PC-9 (cell line): ENCODE results near the gene AP4M1. TPM values are rescaled to one million over a fixed set of nuclear protein-coding genes. Genes with fewer than 3 reads are reported as not detected.

ENCODE experiments used
- BruUV-seq: library from RNA; stranded (reverse); fragments of 400-500 nt; replicated peaks from 2 replicates; lab custom pipeline; 2021; lab: Mats Ljungman, UMichigan
- CTCF ChIA-PET: fragments of 300-600 bp; sonication (Branson Sonifier 250); formaldehyde crosslinking; loops from one replicate; lab custom pipeline; 2022; ENCODE audit warnings: antibody characterized with exemption; lab: Charles Lee
- POLR2A ChIA-PET: fragments of 300-600 bp; sonication (Branson Sonifier 250); formaldehyde crosslinking; loops from one replicate; lab custom pipeline; 2022; ENCODE audit warnings: antibody characterized with exemption; ENCODE audit not compliant: unreplicated experiment; lab: Charles Lee
- DNase-seq, 2 experiments: peaks; one replicate each; pipeline versions ENCODE4 v3.0.0 to v3.0.0-alpha.2; 2015 to 2022; ENCODE audit warnings: mixed read lengths in 1 of 2
- H2AFZ ChIP-seq: fragments of 200-600 bp; sonication (generic); 2 replicates; pipeline ENCODE4 v1.8.1; 2017; ENCODE audit warnings: antibody characterized with exemption
- H3F3A ChIP-seq: fragments of 200-600 bp; sonication (generic); 2 replicates; pipeline ENCODE4 v1.8.1; 2017; ENCODE audit warnings: antibody characterized with exemption, mild to moderate bottlenecking, low read depth; ENCODE audit not compliant: insufficient read depth
- H3K27ac ChIP-seq: fragments of 200-600 bp; sonication (generic); 2 replicates; pipeline ENCODE4 v1.6.1; 2016; ENCODE audit warnings: mixed run types
- H3K27me3 ChIP-seq: fragments of 200-600 bp; sonication (generic); 2 replicates; pipeline ENCODE4 v1.6.1; 2016; ENCODE audit warnings: low read depth, mixed run types; ENCODE audit not compliant: insufficient read depth
- H3K36me3 ChIP-seq: fragments of 200-600 bp; sonication (generic); 2 replicates; pipeline ENCODE4 v1.6.1; 2016; ENCODE audit warnings: low read depth, mixed run types
- H3K4me1 ChIP-seq: fragments of 200-600 bp; sonication (generic); replicated peaks from 2 replicates; pipeline ENCODE4 v1.6.1; 2016; ENCODE audit warnings: mixed run types; ENCODE audit not compliant: insufficient read depth
- H3K4me2 ChIP-seq: fragments of 200-600 bp; sonication (generic); 2 replicates; pipeline ENCODE4 v1.6.1; 2017; ENCODE audit warnings: mixed run types
- H3K4me3 ChIP-seq: fragments of 200-600 bp; sonication (generic); 2 replicates; pipeline ENCODE4 v1.6.1; 2016; ENCODE audit warnings: mixed run types
- H3K79me2 ChIP-seq: fragments of 200-600 bp; sonication (generic); 2 replicates; pipeline ENCODE4 v1.6.1; 2017; ENCODE audit warnings: low read depth, mixed run types
- H3K9me2 ChIP-seq: fragments of 200-600 bp; sonication (generic); 2 replicates; pipeline ENCODE4 v1.8.1; 2017; ENCODE audit warnings: mild to moderate bottlenecking; ENCODE audit not compliant: insufficient read depth
- H3K9me3 ChIP-seq: fragments of 200-600 bp; sonication (generic); 2 replicates; pipeline ENCODE4 v1.8.1; 2016; ENCODE audit warnings: low read depth; ENCODE audit not compliant: insufficient read depth
- H4K20me1 ChIP-seq: fragments of 200-600 bp; sonication (generic); 2 replicates; pipeline ENCODE4 v1.8.1; 2017; ENCODE audit not compliant: insufficient read depth
- EZH2 ChIP-seq: fragments of 200-600 bp; sonication (generic); IDR thresholded peaks from 2 replicates; pipeline ENCODE4 v1.8.0; 2017; ENCODE audit warnings: antibody characterized with exemption, low read depth
- intact Hi-C: fragments of 100-400 bp; cut with micrococcal nuclease; formaldehyde crosslinking; loops from one replicate; pipeline ENCODE4 v1.10.0; 2022; ENCODE audit not compliant: unreplicated experiment
- total RNA-seq: library from RNA; stranded (reverse); gene quantifications from 2 replicates; pipeline ENCODE4 v1.2.3, GENCODE V29; 2021
- TF ChIP-seq, protein P1 (sequence below): fragments of 200-600 bp; sonication (generic); conservative IDR thresholded peaks from 2 replicates; pipeline ENCODE4 v1.6.1; 2017; ENCODE audit warnings: mixed run types, antibody characterized with exemption, mild to moderate bottlenecking, moderate library complexity

AP4M1 gene
- total RNA-seq, 1 experiment from 2014 or later = 18.1 TPM

DNA sequence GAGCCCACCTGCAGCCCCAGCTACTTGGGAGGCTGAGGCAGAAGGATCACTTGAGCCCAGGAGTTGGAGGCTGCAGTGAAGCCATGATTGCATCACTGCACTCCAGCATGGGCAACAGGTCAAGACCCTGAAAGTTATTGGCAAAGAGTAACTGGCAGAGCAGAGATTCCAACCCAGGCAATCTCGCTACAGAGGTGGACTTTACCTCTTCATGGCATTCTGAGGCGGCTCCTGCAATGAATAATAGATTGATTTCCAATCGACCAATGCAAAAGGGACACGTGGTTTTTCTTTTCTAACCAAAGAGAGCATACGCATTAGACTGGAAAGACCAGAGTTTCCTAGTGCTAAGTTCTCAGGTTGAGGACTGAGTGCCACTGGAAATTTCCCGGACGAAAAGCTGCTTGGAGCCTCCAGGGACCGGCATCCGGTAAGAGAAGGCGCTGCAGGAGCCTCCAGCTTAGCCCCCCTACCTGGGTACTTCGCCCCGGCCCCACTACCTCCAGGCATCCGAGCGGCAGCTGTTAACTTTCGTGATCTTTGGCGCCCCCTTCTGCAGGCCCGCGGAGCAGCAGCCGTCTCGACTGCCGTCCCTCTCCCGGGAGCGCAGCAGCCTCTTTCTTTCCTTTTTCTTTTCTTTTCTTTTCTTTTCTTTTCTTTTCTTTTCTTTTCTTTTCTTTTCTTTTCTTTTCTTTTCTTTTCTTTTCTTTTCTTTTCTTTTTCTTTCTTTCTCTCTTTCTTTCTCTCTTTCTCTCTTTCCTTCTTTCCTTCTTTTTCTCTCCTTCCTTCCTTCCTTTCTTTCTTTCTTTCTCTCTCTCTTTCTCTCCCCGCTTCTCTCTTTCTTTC is 29.4 kb downstream of the AP4M1 start:
- Histone ChIP-seq H3K4me3 (no peak overlapping the region; the same call in 1 of the 2 replicates), H3K79me2 (peaks cover 6% of the 10 kb centered on the region; the same call in 1 of the 2 replicates), H2AFZ (peak overlapping the region; percentile 71; the same call in 1 of the 2 replicates), H3K27ac (peak overlapping the region; percentile 46), H3K9me3 (no peaks in the 10 kb centered on the region), H3K27me3 (no peaks in the 10 kb centered on the region), H3K36me3 (no peaks in the 10 kb centered on the region), H3K4me1 (peaks cover 12% of the 10 kb centered on the region; the same call in 1 of the 2 replicates), H3K4me2 (peak overlapping the region; percentile 57), H3K9me2 (no peaks in the 10 kb centered on the region), H4K20me1 (no peaks in the 10 kb centered on the region), H3F3A (peaks cover 30% of the 10 kb centered on the region)
- CTCF ChIA-PET = interaction anchor here (0.6 to 1.1 kb wide), 5 partner anchors 22 to 137 kb away, joined by 3 to 10 read pairs (median 4); partner anchors contain the start of gene AP4M1
- no peak for TF ChIP-seq EZH2
- TF ChIP-seq, protein P1, sequence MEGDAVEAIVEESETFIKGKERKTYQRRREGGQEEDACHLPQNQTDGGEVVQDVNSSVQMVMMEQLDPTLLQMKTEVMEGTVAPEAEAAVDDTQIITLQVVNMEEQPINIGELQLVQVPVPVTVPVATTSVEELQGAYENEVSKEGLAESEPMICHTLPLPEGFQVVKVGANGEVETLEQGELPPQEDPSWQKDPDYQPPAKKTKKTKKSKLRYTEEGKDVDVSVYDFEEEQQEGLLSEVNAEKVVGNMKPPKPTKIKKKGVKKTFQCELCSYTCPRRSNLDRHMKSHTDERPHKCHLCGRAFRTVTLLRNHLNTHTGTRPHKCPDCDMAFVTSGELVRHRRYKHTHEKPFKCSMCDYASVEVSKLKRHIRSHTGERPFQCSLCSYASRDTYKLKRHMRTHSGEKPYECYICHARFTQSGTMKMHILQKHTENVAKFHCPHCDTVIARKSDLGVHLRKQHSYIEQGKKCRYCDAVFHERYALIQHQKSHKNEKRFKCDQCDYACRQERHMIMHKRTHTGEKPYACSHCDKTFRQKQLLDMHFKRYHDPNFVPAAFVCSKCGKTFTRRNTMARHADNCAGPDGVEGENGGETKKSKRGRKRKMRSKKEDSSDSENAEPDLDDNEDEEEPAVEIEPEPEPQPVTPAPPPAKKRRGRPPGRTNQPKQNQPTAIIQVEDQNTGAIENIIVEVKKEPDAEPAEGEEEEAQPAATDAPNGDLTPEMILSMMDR = peak; percentile 89
- POLR2A ChIA-PET = interaction anchor here (0.5 to 0.8 kb wide), 4 partner anchors 19 to 325 kb away, joined by 3 to 10 read pairs (median 6); no protein-coding TSS in a partner anchor
- DNase-seq = peak; percentile 39 to 86
- no TSS peak for BruUV-seq
- intact Hi-C loops = loop anchor here (1.0 to 10.0 kb wide), 5 partner anchors 50 to 724 kb away; partner anchors contain the start of genes SLC12A9 and ZNF3

DNA sequence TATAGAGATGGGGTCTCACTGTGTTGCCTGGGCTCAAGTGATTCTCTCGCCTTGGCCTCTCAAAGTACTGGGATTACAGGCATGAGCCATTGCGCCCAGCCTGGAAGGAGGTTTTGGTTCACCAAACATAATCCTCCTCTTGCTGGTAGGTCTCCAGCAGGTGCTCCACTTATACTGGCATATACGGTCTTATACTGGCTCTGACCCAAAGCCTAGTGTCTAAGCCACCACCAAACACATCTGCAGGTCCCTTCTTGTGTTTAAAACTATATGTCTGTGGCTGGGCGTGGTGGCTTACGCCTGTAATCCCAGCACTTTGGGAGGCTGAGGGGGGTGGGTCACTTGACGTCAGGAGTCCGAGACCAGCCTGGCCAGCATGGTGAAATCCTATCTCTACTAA is 30.7 kb downstream of the AP4M1 start:
- BruUV-seq = no TSS peak
- no peak overlapping the region for H3K4me3 ChIP-seq
- no peak overlapping the region for H3K27ac ChIP-seq

More for the DNA sequence above, 30.7 kb downstream of the AP4M1 start:
- H3K9me3 ChIP-seq = no peaks in the 10 kb centered on the region
- H3K36me3 ChIP-seq = no peaks in the 10 kb centered on the region
- H3K27me3 ChIP-seq = no peaks in the 10 kb centered on the region
- CTCF ChIA-PET = interaction anchor here (0.6 to 1.4 kb wide), 5 partner anchors 50 to 321 kb away, joined by 4 to 9 read pairs (median 5); no protein-coding TSS in a partner anchor
- DNase-seq = no peak
- no peaks in the 10 kb centered on the region for H3K9me2 ChIP-seq
- POLR2A ChIA-PET = interaction anchor here (1.1 kb wide), 1 partner anchor 17 kb away, joined by 6 read pairs; the partner anchor contains the start of gene LAMTOR4
- H2AFZ ChIP-seq = no peak overlapping the region
- H3K4me2 ChIP-seq = no peak overlapping the region
- no peaks in the 10 kb centered on the region for H4K20me1 ChIP-seq
- intact Hi-C loops = loop anchor here (1.0 to 10.0 kb wide), 4 partner anchors 83 to 723 kb away; partner anchors contain the start of gene SLC12A9
- H3F3A ChIP-seq = peaks cover 30% of the 10 kb centered on the region
- TF ChIP-seq, protein P1 = no peak
- TF ChIP-seq EZH2 = no peak
- no peaks in the 10 kb centered on the region for H3K79me2 ChIP-seq
- H3K4me1 ChIP-seq = peaks cover 12% of the 10 kb centered on the region; the same call in 1 of the 2 replicates
